Stimulated activated CD8-positive, alpha-beta memory T cell treated with anti-CD3 and anti-CD28 coated beads, Interleukin-4, amount 100 ng/mL, for 1 hour (primary cell): ENCODE results near the gene CATSPER4.

Source experiments
- DNase-seq, 2 donors: peaks; one replicate each; pipeline ENCODE4 v3.0.0-alpha.2; 2020; ENCODE audit warnings: low read depth in 2 of 2, low spot score in 1 of 2

CATSPER4 gene

GRCh38 chr1:26234644-26235370 lies 44.4 kb downstream of the CATSPER4 start:
- DNase-seq, result no peak

- DNase-seq, result no peak
Observed at GRCh38 chr1:26237230-26237966, 47.0 kb downstream of the CATSPER4 start.

GRCh38 chr1:26239936-26240335 lies 49.5 kb downstream of the CATSPER4 start:
- DNase-seq, result no peak
